GM21576 (cell line): ENCODE data around the gene FSTL5.

Source experiments
- ATAC-seq: cut with Tn5 transposase; IDR thresholded peaks from one replicate; pipeline ENCODE4 v1.9.1; 2021; ENCODE audit warnings: mild to moderate bottlenecking, moderate library complexity; ENCODE audit not compliant: unreplicated experiment

FSTL5 gene

DNA sequence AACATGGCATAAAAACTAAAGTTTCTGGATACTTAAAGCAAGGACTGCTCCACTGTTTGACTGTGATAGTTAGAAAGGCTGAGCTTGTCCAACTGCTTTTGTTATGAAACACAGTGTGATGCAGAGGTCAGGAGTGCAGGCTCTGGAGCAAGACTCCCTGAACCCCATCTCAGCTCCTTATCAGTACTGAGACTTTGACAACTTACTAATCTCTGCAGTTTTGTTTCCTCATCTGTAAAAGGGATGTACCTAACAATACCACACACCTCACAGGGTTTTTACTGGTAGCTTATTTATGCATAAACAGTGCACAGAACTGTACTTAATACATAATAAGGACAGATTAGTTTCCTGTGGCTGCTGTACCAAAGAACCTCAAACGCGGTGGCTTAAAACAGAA is 804.3 kb downstream of the FSTL5 start:
- no peak for ATAC-seq

DNA sequence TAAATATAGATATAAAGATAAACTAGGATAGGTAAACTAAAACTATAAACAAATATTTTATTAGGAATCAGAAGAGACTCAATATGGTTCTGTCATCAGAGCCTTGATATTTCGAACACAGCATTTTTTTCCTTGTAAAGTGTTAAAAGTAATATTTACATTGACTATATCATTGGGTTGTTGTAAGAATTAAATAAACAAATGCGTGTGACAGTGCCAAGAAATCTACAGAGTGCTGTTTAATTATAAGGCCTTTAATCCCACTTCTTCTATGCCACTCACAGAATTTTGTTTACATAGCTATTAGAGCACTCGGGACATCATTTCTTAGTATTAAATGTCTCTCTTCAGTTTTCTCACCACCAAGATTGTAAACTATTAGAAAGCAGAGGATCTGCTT is 807.4 kb downstream of the FSTL5 start:
- no peak for ATAC-seq

DNA sequence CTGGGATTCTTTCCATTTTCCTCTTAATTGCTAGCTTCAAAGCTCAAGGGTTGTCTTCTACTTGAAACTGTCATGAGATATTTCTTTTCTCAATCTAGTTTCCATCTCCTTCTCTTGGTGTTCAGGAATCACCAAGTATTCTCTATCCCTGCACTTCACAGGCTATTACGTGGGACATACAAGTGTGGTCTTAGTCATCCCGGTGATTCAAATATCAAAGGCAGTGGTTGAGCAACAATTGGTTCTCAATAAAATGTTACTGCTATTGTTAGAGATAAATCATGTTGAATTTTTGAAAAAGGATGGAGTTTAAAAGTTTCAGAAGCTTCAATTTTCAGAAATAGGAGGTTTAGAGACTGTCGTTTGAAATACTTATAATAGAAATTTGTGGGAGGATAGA is 812.9 kb downstream of the FSTL5 start:
- no peak for ATAC-seq

- ATAC-seq, result no peak
These were observed 818.1 kb downstream of the FSTL5 start for GRCh38 chr4:161345741-161346140.

DNA sequence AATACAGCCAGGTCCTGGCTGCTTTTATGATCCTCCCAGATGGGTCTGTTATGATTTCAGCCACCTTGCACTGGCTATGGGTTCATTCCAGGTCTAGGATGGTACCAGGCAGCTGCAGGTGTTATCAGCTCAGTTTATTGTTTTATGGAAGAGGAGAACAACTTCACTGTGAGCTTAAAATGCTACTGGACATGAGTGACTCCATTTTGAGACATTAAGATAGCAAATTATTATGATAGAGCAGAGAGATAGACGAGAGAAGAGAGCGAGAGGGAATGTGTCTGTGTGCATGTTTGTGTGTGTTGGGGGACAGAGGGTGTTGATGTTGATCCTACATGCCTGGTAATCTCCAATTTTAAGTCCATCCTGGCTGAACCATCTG is 820.2 kb downstream of the FSTL5 start:
- ATAC-seq, result no peak

DNA sequence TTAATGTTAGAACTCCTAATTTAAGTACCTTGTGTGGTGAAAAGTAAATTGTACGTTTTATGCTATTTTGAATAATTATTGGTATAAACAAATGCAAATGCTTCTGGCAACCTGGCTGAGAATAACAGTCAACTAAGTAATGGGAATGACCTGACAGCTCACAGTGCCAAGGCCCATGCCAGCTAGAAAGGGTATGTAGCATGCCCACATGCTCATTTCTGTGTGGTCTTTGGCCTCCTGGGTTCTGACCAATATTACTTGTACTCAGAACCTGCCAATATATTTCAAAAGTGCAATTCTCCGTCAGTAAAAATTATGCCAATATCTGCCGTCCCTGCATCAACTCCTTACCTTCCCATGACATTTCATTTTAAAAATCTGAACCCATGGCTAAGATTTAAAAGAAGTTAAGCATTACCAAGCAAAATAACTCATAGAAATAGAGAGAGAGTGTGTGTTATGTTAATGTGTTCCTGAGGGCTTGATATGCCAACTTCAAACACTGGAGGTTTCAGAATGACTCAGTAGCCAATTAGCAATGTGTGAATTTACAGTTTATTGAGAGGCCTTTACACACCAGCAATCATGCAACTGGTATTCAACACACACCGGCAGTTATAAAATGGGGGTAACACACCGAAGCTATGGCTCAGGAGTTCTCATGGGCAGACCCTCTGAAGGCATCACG is 820.8 kb downstream of the FSTL5 start:
- ATAC-seq, result no peak

GRCh38 chr4:161336621-161337020 is 827.2 kb downstream of the FSTL5 start:
- no peak for ATAC-seq

- no peak for ATAC-seq
These were observed 827.7 kb downstream of the FSTL5 start for GRCh38 chr4:161336016-161336530.
